Measurements from ENCODE around the gene CHADL.
"Not testable (repeated sequence)": the region's sequence is repeated elsewhere in the genome, so short reads cannot be mapped to it uniquely, and the experiment has no call there.

CHADL gene, protein sequence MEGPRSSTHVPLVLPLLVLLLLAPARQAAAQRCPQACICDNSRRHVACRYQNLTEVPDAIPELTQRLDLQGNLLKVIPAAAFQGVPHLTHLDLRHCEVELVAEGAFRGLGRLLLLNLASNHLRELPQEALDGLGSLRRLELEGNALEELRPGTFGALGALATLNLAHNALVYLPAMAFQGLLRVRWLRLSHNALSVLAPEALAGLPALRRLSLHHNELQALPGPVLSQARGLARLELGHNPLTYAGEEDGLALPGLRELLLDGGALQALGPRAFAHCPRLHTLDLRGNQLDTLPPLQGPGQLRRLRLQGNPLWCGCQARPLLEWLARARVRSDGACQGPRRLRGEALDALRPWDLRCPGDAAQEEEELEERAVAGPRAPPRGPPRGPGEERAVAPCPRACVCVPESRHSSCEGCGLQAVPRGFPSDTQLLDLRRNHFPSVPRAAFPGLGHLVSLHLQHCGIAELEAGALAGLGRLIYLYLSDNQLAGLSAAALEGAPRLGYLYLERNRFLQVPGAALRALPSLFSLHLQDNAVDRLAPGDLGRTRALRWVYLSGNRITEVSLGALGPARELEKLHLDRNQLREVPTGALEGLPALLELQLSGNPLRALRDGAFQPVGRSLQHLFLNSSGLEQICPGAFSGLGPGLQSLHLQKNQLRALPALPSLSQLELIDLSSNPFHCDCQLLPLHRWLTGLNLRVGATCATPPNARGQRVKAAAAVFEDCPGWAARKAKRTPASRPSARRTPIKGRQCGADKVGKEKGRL

GRCh38 chr22:41240377-41241132, at the start of gene CHADL:
Gene CHADL (minus strand): TSS chr22:41240931. CDS start chr22:41240881, 50 bp downstream.
- peak; percentile 77 for DNase-seq

GRCh38 chr22:41289671-41290070, 48.9 kb upstream of the CHADL start:
- DNase-seq, result no peak

DNA sequence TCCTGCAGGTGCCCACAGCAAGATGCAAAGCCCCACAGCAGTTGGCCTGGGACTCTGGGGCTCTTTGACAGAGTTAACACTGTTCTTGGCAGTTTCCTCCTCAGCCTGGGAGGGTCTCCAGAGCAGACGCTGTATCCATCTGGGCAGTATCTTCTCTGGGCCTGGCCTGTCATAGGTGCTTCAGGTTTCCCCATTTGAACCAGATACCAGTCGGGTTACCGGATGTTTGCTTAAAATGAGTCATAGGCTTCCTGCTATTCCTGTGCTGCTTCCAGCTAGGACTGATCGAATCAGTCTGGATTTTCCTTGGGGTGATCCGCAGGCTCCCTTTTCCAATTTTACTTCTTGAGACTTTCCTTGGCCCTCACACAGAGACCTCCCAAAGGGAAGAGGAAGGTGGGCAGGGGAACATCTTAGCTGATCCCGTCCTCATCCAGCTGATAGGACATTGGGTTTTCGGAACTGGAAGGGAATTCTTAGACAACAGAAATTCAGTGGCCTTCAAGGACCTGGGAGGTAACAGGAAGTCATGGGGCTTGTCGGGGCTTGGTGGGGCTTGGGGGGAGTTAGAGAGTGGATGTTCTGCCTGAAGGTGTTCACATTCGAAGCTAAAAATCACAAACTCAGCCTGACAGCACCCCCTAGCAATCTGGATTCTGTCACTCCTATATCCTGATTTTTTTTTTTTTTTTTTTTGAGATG, 47.7 kb upstream of the CHADL start:
- DNase-seq, result no peak

GRCh38 chr22:41286639-41287091, 45.9 kb upstream of the CHADL start:
- DNase-seq, result no peak

GRCh38 chr22:41285820-41286638, 45.3 kb upstream of the CHADL start, which contains the start of gene RANGAP1:
Gene RANGAP1 (minus strand): TSS chr22:41286187. CDS start chr22:41281044, 5,143 bp downstream.
- DNase-seq, result peak; percentile 99

GRCh38 chr22:41285441-41285819, 44.7 kb upstream of the CHADL start:
- DNase-seq, result peak; percentile 37

GRCh38 chr22:41284465-41284864, 43.7 kb upstream of the CHADL start:
- no peak for DNase-seq

DNA sequence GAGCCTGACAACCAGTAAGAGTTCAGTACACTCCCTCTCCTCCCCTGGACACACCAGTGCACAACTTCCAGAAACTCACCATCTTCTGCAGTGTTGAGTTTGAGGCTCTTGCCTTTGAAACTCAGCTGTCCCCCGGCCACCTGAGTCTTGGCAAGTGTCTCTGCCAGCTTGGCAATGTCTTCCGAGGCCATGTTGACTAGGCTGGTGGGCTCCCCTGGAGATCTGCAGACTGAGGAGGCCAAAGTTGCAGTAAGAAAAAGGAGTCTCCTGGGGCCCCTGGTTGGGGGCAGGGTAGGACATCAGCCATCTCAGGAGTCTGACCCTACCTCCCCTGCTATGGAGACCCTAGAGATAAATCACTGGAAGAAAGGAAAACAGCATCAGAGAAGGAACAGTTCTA, 40.1 kb upstream of the CHADL start:
- DNase-seq, result no peak

- DNase-seq, result no peak
Measured at GRCh38 chr22:41280065-41280464, 39.3 kb upstream of the CHADL start.

GRCh38 chr22:41274856-41275255, 34.1 kb upstream of the CHADL start:
- no peak for DNase-seq

GRCh38 chr22:41273128-41273527, 32.4 kb upstream of the CHADL start:
- DNase-seq, result no peak

DNA sequence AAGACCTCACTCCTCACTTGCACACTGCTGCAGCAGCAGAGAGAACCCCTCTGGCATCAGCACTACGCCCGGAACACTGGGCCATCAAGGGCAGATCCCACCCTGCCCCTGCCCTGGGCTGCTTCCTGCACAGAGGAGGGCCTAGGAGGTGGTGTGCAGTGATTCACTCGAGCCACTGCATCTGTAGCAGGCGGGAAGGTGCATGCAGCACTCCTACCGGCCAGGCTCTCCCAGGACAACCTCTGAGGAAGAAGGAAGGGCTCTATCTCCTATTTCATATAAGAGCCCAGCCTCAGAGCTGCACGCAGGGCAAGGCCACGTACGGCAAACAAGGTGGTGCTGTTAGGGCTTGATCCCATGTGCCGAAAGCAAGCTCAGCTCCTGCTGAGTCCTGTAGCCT, 31.1 kb upstream of the CHADL start:
- DNase-seq, result no peak

- no peak for DNase-seq
Measured at GRCh38 chr22:41267958-41268357, 27.2 kb upstream of the CHADL start.

DNA sequence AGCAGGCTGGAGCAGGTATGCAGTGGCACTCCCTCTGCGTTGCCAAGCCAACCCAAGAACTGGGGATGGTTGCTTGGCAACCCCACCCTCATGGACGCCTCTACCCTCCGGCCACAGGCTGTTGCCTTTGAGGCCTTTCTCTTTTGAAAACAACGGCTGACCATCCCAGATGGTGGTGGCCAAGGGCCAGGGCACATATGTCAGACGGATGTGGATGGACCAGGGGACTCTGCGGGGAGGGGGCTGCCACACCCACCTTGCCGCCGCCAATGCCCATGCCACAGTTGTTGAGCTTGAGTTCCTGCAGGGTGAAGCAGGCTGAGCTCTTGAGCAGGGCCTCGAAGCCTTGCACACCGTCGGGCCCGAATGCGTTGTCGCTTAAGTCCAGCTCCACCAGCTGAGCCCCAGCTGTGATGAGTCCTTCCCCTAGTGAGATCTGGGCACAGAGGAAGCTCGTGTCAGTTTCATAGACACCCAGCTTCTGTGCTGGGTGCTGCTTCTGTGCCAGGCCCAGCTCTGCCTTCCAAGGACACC, 23.7 kb upstream of the CHADL start:
- no peak for DNase-seq

DNA sequence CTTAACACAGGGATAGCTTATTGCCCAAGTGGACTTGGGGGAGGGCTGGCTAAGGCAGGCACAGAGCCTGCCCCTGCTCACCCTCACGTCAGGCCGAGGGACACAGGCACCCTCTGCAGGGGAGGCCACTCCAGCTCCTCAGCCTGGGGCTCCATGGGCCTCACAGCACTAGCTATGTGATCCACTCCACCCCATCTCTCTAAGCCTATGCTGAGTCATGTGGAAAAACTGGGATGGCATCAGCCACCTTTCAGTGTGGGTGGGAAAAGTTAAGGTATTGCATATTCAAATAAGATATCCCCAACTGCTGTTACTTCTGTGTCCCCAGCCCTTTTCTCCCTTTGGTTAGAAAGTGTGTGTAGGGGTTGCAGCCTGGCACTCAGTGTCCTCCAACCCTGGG, 23.0 kb upstream of the CHADL start:
- no peak for DNase-seq

DNA sequence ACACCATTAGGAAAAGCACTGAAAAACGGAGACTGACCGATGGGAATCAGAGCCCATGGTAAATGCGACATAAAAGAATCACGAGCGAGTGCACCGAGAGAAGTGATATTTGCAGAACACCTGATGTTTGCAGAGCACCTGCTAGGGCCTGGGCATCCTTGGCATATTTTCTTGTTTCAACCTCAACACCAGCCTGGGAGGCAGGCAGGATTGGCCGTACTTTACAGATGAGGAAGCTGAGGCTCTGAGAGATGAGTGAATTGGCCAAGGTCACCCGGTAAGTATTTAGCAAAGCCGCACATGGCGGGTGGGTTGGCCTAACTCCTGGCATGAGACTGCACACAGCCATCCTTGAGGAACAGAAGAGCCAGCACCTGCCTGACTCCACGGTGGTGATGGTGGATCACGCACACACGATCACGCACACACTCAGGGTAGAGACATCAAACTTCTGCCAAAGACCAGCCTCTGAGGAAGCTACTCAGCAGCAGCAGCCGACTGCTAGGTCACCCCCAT, 21.6 kb upstream of the CHADL start:
- no peak for DNase-seq

DNA sequence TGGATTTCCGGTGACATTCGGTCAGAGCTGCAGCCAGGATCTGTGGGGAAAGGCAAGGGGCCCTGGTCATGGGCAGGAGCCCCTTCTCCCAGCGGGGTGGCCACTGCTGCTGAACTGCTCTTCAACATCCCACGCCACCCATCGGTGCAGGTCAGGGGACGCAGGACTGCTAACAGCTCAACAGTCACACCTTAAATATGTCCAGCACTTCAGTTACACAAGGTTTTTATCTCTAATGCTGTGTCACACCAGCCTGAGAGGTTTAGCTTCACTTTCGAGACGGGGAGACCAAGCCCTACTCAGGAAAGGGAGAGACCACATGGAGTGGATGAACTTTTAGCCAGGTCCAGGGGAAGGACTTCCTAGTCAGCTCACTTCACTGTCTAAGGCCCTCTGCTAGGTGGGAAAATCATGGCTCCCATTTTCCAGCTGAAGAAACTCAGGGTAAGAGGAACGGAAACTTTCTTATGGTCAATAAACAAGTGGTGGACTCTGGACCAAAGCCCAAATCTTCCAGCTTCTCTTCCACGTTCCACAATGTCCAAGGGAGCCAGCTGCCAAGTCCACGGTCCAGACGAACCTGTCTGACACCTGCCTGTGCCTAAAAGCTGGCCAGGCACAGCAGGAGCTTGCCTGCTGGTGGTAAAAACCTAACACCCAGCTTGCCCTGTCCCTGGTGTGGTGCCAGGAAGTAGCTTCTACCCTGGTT, 21.0 kb upstream of the CHADL start:
- DNase-seq, result no peak

DNA sequence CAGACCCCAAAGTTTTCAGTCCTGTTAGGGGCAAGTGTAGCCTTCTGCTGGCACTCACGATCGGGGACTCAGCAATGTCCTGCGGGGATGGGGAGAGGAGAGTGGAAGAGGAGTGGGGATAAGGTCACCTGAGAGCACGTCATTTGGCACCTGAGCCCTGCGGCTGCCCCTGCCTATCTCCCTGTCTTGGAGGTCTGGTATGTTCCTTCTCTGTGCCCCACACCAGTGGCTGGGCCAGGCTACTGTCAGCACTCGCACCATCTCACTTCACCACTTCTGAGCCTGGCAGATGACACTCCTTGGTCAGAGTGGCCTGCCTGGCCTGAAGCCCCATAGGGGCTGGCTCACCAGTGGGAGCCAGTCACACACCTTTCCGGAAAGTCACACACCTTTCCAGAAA, 20.1 kb upstream of the CHADL start:
- no peak for DNase-seq

DNA sequence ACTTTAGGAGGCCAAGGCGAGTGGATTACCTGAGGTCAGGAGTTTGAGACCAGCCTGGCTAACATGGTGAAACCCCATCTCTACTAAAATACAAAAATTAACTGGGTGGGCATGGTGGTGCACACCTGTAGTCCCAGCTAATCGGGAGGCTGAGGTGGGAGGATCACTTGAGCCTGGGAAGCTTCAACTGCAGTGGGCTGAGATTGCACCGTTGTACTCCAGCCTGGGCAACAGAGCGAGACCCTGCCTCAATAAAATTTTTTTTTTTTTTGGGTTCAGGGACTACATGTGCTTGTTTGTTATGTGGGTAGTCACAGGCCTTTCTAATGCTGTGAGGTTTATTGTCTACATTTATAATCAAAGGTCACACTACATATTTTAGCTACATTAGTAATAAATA, 19.0 kb upstream of the CHADL start:
- not testable (repeated sequence) for DNase-seq

- DNase-seq, result no peak
Measured at GRCh38 chr22:41257696-41258095, 17.0 kb upstream of the CHADL start.
